ENCODE results near the gene FUT7. TPM values are rescaled to one million over a fixed set of nuclear protein-coding genes. Genes with fewer than 3 reads are reported as not detected.

The FUT7 gene
- total RNA-seq, 4 donors from 2014 or later = 0.20 TPM; not detected in 3

DNA sequence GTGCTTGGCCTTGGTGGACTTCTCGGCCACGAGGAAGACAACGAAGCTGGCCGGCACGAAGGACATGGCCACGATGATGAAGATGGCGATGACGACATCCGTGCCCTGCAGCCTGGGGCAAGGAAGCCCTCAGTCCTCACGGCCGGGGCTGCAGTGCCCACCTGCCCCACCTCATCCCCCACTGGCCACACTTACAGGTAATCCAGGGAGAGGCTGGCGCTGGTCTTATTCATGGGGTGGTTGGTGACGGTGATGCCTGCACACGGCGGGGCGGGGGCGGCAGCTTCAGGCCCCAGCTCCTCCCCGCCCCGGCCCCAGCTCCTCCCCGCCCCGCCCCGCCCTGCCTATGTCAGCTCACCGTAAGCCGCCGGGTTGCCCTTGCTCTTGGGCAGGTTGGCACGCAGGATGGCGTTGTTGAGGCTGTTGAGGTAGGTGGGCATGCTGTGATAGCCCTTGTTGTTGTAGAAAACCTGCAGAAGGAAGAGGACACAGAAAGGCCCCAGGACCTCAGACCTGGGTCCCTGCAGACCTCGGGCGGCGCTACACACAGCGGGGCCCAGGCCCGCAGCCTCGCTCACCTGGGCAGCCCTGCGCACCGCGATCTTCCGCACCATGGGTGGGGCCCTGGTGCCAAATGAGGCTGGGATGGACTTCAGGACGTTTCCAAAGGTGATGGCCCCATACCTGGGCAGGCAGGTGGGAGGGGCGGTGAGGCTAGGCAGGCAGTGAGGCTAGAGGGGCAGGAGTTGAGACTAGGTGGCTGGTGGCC, 19.8 kb downstream of the FUT7 start:
- H3K4me3 ChIP-seq = no peak overlapping the region
- H3K27ac ChIP-seq = no peak overlapping the region
- 89 to 93% methylated on average over 3 of the region's 39 CpGs for WGBS, 2 donors (ENCODE audit: low coverage in 1 of 2)
- peaks cover 0 to 12% (median 5%) of the 10 kb centered on the region in 3 donors for H3K4me1 ChIP-seq
- no peaks in the 10 kb centered on the region for H3K9me3 ChIP-seq
- H3K27me3 ChIP-seq = no peaks in the 10 kb centered on the region
- H3K36me3 ChIP-seq = peaks cover 0 to 98% of the 10 kb centered on the region in 2 donors
- ATAC-seq = no peak
- no peak for TF ChIP-seq POLR2AphosphoS5 (IDR thresholded peaks at IDR 0.05)
- TF ChIP-seq POLR2A (IDR thresholded peaks at IDR 0.05) = no peak
- TF ChIP-seq, protein P1, sequence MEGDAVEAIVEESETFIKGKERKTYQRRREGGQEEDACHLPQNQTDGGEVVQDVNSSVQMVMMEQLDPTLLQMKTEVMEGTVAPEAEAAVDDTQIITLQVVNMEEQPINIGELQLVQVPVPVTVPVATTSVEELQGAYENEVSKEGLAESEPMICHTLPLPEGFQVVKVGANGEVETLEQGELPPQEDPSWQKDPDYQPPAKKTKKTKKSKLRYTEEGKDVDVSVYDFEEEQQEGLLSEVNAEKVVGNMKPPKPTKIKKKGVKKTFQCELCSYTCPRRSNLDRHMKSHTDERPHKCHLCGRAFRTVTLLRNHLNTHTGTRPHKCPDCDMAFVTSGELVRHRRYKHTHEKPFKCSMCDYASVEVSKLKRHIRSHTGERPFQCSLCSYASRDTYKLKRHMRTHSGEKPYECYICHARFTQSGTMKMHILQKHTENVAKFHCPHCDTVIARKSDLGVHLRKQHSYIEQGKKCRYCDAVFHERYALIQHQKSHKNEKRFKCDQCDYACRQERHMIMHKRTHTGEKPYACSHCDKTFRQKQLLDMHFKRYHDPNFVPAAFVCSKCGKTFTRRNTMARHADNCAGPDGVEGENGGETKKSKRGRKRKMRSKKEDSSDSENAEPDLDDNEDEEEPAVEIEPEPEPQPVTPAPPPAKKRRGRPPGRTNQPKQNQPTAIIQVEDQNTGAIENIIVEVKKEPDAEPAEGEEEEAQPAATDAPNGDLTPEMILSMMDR (IDR thresholded peaks at IDR 0.05) = no peak
- TF ChIP-seq EP300 (IDR thresholded peaks at IDR 0.05) = no peak

- no peaks in the 10 kb centered on the region for H3K9me3 ChIP-seq
- H3K36me3 ChIP-seq = peaks cover 0 to 88% of the 10 kb centered on the region in 2 donors
- no peak for TF ChIP-seq POLR2AphosphoS5 (IDR thresholded peaks at IDR 0.05)
- TF ChIP-seq EP300 (IDR thresholded peaks at IDR 0.05) = no peak
- TF ChIP-seq POLR2A (IDR thresholded peaks at IDR 0.05) = no peak
- TF ChIP-seq, protein P1 (IDR thresholded peaks at IDR 0.05) = no peak
- WGBS, 2 donors (ENCODE audit: low coverage in 1 of 2) = 97% methylated on average over 11 of the region's 24 CpGs; no CpG with 5 or more reads in 1 of the 2 donors
- no peaks in the 10 kb centered on the region for H3K27me3 ChIP-seq
- H3K4me1 ChIP-seq = peaks cover 0 to 19% (median 5%) of the 10 kb centered on the region in 3 donors
- no peak overlapping the region for H3K27ac ChIP-seq
- no peak overlapping the region for H3K4me3 ChIP-seq
- ATAC-seq = no peak
Observed at GRCh38 chr9:137011156-137011555, 20.7 kb downstream of the FUT7 start.

DNA sequence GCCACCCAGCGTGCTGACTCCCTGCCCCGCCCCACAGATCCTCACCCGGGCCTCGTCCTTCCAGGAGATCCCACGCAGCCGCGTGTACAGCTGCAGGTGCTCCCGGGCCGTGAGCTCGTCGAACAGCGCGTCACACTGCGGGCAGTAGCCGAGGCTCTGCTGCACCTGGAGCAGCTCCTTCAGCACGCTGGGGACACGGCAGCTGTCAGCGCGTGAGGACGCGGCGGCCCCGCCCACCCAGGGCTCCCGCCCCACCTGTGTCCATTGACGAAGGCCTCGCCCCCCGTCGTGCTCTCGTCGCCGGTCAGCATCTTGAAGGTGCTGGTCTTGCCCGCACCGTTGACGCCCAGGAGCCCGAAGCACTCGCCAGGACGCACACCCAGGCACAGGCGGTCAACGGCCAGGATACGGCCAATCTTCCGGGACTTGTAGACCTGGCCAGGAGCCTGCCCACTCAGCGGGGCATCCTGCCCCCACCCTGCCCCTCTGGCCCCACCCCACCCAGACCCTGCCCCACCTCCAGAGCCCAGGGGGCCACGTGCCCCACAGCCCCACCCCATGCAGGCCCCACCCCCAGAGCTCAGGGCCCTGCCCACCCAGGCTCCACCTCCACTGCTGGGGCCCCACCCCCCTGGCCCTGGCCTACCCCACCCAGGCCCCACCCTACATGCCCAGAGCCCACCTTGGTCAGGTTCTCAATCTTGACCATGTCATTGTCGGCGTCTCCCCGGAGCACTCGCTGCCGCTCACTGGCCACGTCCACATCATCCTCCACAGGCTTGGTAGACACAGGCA, 21.8 kb downstream of the FUT7 start:
- no peak overlapping the region for H3K27ac ChIP-seq
- H3K4me3 ChIP-seq = no peak overlapping the region
- H3K4me1 ChIP-seq = peaks cover 0 to 19% (median 5%) of the 10 kb centered on the region in 3 donors
- H3K27me3 ChIP-seq = no peaks in the 10 kb centered on the region
- peaks cover 0 to 78% of the 10 kb centered on the region in 2 donors for H3K36me3 ChIP-seq
- H3K9me3 ChIP-seq = no peaks in the 10 kb centered on the region
- TF ChIP-seq POLR2A (IDR thresholded peaks at IDR 0.05) (no peak), EP300 (IDR thresholded peaks at IDR 0.05) (no peak), POLR2AphosphoS5 (IDR thresholded peaks at IDR 0.05) (no peak)
- TF ChIP-seq, protein P1 (IDR thresholded peaks at IDR 0.05) = no peak
- no peak for ATAC-seq
- WGBS, 2 donors (ENCODE audit: low coverage in 1 of 2) = 96% methylated on average over 5 of the region's 49 CpGs; no CpG with 5 or more reads in 1 of the 2 donors

DNA sequence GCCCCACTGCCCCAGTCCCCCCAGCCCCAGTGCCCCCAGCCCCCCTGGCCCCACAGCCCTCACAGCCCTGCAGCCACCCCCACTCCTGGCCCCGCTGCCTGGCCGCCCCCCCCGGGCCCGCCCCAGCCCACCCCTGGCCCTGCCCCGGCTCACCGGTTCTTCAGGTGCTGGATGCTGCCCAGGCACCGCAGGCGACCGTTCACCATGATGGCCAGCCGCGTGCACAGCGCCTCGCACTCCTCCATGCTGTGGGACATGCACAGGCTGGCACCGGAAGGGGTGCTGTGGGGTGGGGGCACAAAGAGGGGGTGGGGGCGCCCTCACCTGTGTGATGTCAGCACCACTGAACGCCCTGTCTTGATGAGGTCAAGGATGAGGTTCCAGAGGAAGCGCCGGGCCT, 22.7 kb downstream of the FUT7 start:
- no peak for ATAC-seq
- H3K4me1 ChIP-seq = peaks cover 0 to 19% (median 5%) of the 10 kb centered on the region in 3 donors
- no peak overlapping the region for H3K4me3 ChIP-seq
- no peak overlapping the region for H3K27ac ChIP-seq
- 90% methylated on average over 2 of the region's 18 CpGs; no CpG with 5 or more reads in 1 of the 2 donors for WGBS, 2 donors (ENCODE audit: low coverage in 1 of 2)
- H3K9me3 ChIP-seq = no peaks in the 10 kb centered on the region
- H3K36me3 ChIP-seq = peaks cover 0 to 69% of the 10 kb centered on the region in 2 donors
- H3K27me3 ChIP-seq = no peaks in the 10 kb centered on the region
- TF ChIP-seq, protein P1 (IDR thresholded peaks at IDR 0.05) = no peak
- TF ChIP-seq POLR2A (IDR thresholded peaks at IDR 0.05) = no peak
- no peak for TF ChIP-seq POLR2AphosphoS5 (IDR thresholded peaks at IDR 0.05)
- TF ChIP-seq EP300 (IDR thresholded peaks at IDR 0.05) = no peak
